GM21576 (cell line): ENCODE results near the gene REXO4.

Experiments used
- ATAC-seq: cut with Tn5 transposase; IDR thresholded peaks from one replicate; pipeline ENCODE4 v1.9.1; 2021; ENCODE audit warnings: mild to moderate bottlenecking, moderate library complexity; ENCODE audit not compliant: unreplicated experiment

REXO4 gene

GRCh38 chr9:133417541-133418461, at the start of gene REXO4:
Gene REXO4, minus strand, starts transcription at chr9:133418010. Its CDS starts 166 bp downstream, at chr9:133417844.
- peak; percentile 57 for ATAC-seq

- no peak for ATAC-seq
Observed at GRCh38 chr9:133467101-133467500, 49.3 kb upstream of the REXO4 start.

DNA sequence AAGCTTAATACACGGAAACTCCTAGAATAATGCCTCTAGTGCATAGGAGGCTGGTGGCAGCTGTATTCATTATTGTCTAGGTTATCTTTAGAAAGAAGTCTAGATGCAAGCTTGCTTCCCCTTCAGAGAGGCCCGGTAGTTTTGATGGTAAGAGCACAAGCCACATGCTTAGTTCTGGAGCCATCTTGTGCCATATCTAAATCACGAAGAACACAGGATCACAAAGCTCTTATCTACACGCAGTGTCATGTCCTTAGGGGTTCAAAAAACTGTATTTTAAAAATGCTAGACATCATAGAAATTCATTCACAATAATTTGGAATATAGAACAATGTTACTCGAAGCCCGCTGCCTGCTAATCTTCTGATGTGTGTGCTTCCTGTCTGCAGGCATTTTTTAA, 48.2 kb upstream of the REXO4 start:
- no peak for ATAC-seq

- ATAC-seq: no peak
Observed at GRCh38 chr9:133464638-133465037, 46.8 kb upstream of the REXO4 start.

DNA sequence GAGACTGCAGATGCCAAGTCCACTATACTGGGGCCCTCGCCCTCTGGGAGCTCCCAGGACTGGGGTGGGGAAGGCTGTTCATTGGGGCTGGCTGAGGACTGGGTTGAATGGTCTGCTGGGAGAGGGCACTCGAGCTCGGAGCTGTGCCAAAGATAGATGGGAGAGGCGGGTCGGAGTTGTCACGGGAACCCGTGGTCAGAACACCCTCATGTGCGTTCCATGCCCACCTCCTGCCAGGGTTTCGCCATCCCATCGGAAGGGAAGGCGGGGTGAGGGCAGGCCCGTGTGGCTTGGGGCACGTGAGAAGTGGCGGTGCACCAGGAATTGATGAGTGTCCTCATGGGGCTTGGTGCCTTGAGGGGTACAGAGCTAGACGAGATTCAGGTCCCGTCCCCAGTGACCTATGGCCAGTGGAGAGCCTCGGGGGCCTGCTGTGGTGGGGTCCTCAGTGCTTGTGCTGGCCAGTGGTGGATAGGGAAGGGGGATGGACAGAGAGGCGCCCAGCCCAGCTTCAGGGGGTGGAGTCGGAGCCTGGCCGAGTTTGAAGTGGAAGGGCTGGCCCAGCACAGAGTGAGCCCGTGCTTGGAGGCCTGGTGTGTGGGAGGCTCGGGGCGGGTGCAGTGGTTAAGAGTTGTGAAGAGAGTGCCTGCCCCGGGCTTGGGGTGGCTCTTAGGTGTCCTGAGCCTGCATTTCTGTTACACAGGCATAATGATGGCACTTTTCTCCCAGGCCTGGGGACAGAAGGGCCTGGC, 46.2 kb upstream of the REXO4 start:
- ATAC-seq: no peak

- no peak for ATAC-seq
Observed at GRCh38 chr9:133463234-133463863, 45.5 kb upstream of the REXO4 start.

DNA sequence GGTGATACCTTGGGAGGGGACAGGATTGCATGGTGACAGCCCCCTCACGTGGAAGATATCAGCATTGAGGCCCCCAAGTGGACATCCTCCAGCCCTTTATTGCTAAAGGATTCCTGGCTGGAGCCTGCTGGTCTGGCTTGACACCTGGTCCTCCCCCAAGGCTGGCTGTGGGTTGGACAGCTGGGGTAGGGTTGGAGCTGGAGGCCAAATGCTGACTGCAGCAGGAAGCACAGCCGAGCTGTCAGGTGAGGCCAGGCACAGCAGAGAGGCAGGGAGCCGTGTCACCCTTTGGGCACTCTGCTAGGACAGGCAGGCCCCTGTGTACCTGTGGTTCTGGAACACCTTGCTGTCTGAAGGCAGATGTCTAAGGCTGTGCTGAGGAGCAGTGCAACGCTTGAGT, 44.2 kb upstream of the REXO4 start:
- ATAC-seq: no peak

DNA sequence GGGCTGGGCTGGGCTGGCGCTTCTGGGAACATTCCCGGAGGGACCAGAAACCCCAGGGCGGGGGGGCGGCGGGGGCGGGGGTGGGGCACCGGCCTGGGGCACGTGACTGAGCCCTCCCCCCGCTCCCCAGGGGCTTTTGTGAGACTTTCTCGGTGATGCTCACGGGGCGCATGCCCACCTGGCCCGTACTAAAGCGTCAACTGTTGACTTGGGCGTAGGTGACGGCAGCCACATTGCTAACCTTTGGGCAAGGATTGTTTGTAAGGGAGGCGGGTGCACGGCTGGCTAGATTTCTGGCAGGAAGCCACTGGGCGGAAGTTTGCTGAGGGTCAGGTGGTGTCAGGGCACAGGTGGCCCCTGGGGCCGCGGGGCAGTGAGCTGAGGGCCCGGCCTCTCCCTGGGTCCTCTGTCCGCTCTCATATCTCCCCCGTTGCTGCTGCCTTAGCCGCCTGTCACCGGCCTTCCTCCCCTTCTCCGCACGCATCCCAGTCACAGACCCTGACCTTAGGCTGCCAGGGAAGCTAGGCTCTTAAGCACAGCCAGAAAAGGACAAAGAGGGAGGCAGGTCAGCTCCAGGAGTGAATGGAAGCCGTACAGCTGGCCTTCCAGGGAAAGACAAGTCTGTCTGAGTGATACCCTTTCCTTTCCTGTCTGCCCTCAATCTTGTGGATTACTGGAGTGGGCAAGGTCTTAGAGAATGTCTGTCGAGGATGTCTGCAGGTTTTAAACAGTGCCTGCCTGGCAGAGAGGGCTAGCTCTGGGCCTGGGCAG, 42.8 kb upstream of the REXO4 start:
- ATAC-seq: peak; percentile 19

GRCh38 chr9:133459476-133460404, 41.9 kb upstream of the REXO4 start, which contains the start of gene CACFD1:
Gene CACFD1, plus strand, starts transcription at chr9:133459978. Its CDS starts 89 bp downstream, at chr9:133460067.
- peak; percentile 68 for ATAC-seq

- ATAC-seq: no peak
Observed at GRCh38 chr9:133458643-133459312, 41.0 kb upstream of the REXO4 start.

DNA sequence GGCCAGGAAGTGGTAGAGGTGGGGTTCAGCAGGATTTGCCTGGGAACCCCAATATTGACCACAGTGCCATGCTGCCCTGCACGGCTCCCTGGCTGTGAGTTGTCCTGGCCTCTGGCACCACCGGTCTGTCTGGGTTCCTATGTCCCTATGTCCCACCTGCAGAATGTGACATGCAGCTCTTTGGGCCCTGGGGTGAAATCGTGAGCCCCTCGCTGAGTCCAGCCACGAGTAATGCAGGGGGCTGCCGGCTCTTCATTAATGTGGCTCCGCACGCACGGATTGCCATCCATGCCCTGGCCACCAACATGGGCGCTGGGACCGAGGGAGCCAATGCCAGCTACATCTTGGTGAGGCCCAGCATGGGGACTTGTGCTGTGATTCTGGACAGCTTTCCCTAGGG, 39.9 kb upstream of the REXO4 start:
- no peak for ATAC-seq

- no peak for ATAC-seq
Observed at GRCh38 chr9:133457233-133457632, 39.4 kb upstream of the REXO4 start.

DNA sequence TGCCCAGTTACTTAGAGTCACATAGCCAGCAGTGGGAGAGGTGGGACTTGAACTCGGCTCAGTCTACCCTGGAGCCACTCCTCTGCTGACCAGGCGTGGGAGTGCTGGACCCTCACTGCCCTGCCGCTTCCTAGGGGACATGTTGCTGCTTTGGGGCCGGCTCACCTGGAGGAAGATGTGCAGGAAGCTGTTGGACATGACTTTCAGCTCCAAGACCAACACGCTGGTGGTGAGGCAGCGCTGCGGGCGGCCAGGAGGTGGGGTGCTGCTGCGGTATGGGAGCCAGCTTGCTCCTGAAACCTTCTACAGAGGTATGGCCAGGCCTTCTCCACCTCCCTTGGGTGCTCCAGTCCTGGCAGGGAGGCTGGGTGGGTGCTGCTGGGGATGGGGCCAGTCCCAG, 38.6 kb upstream of the REXO4 start:
- ATAC-seq: no peak

DNA sequence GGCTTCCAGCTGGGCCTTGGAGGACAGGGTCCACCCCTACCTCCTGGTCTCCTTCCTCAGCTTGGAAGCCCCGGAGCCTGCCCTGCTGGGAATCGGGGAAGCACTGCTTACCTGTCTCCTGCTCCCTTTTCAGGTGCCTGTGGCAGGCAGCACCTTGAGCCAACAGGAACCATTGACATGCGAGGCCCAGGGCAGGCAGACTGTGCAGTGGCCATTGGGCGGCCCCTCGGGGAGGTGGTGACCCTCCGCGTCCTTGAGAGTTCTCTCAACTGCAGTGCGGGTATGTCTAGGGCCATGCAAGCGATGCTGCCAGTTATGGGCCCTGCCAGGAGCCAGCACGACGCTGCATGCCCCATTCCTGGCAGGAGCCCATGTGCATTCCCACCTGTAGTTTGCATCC, 38.1 kb upstream of the REXO4 start:
- ATAC-seq: no peak

DNA sequence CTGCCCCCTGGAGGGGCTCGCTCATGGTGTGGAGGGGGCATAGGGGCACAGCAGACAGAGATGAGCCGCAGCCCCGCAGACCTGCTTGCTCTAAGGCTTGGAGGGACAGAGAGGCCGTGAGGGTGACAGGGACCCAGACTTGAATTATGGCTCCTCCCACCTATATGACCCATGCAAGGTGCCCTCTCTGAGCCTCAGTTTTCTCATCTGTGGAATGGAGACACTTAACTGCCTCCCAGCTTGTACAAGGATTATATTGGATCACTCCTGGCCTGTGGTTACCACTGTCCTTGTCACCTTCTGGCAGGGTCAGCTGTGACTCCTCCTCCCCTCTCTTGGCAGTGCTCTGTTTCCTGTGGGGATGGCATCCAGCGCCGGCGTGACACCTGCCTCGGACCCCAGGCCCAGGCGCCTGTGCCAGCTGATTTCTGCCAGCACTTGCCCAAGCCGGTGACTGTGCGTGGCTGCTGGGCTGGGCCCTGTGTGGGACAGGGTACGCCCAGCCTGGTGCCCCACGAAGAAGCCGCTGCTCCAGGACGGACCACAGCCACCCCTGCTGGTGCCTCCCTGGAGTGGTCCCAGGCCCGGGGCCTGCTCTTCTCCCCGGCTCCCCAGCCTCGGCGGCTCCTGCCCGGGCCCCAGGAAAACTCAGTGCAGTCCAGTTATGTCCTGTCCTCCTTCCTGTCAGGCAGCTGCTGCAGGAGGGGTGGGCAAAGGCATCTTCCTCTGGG, 37.3 kb upstream of the REXO4 start:
- no peak for ATAC-seq

DNA sequence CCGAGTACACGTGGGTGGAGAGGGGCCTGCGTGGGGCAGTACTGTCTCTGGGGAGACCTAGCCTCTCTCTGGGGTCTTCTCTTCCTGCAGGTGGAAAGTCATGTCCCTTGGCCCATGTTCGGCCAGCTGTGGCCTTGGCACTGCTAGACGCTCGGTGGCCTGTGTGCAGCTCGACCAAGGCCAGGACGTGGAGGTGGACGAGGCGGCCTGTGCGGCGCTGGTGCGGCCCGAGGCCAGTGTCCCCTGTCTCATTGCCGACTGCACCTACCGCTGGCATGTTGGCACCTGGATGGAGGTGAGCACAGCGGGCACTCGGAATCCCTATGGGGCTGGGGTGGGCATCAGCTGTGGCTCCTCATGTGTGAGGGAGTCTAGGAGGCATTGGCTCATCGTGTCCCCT, 36.5 kb upstream of the REXO4 start:
- ATAC-seq: no peak

DNA sequence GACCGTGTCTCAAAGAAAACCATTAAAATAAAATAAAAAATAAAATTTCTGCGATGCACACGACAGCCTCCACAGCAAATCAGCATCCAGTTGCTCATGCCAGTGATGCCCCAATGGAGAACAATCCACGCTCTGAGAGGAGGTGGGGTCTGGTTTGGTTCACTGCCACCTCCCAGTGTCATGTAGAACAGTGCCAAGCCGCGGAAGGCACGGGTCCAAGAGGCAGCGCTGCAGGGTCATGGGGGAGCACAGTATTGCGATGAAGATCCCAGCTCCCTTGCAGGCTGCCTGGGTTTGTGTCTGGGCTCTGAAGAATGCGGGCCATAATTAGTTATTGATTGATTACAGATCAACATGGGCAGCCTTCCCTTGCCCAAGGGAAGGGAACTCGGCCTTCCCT, 35.8 kb upstream of the REXO4 start:
- no peak for ATAC-seq

- ATAC-seq: no peak
Observed at GRCh38 chr9:133452562-133452961, 34.8 kb upstream of the REXO4 start.
